K562 (cell line): ENCODE data around the gene VSTM1. TPM values are rescaled to one million over a fixed set of nuclear protein-coding genes. Genes with fewer than 3 reads are reported as not detected.

Source experiments
- ATAC-seq: fragments of 200-7000 bp; cut with Tn5 transposase; 3 replicates; pipeline ENCODE4 v1.9.1; 2020; ENCODE audit warnings: moderate library complexity
- BruUV-seq: library from RNA; stranded (reverse); fragments of 400-500 nt; replicated peaks from 2 replicates; lab custom pipeline; 2021; lab: Mats Ljungman, UMichigan
- CTCF ChIA-PET: fragments of 300-600 bp; formaldehyde crosslinking; extraction: SDS; loops from one replicate; lab custom pipeline; 2021; ENCODE audit warnings: low intra/inter-chr PET ratio; lab: Yijun Ruan, JAX
- POLR2A ChIA-PET: fragments of 300-600, 350-650 bp; sonication (Branson Sonifier 250); formaldehyde crosslinking; extraction: SDS; loops from one replicate; lab custom pipeline; 2021; ENCODE audit warnings: antibody characterized with exemption, inconsistent platforms; lab: Yijun Ruan, JAX
- DNase-seq, 4 experiments: peaks; one replicate each; pipeline versions ENCODE4 v3.0.0 to v3.0.0-alpha.2; 2011 to 2018; ENCODE audit warnings: low spot score in 3 of 4, mixed read lengths in 3 of 4; ENCODE audit errors: extremely low read depth in 1 of 4
- FAIRE-seq: peaks from 2 replicates; lab custom pipeline; 2011; peaks lifted over from hg19 to GRCh38; lab: Jason Lieb, UNC
- H2AFZ ChIP-seq: 2 replicates; pipeline ENCODE4 v1.6.0; 2011; ENCODE audit warnings: low read depth, low read length, control low read depth, inconsistent platforms
- H3K27ac ChIP-seq: fragments of 200-600 bp; 3 replicates; pipeline ENCODE4 v1.8.0; 2011; ENCODE audit warnings: low read depth, mild to moderate bottlenecking, control low read depth, inconsistent platforms, low read length, moderate library complexity, mixed read lengths; ENCODE audit errors: extremely low read depth
- H3K27me3 ChIP-seq, 2 experiments: fragments of 300-600 bp in 1 of 2; 2 replicates in 1 of 2; 3 replicates in 1 of 2; pipeline versions ENCODE4 v1.6.0 to v1.8.0; 2011; ENCODE audit warnings: inconsistent platforms in 2 of 2, low read length in 2 of 2, mild to moderate bottlenecking in 1 of 2, mixed read lengths in 1 of 2, moderate library complexity in 1 of 2; ENCODE audit not compliant: control insufficient read depth in 2 of 2, insufficient read depth in 2 of 2
- H3K36me3 ChIP-seq: fragments of 300-600 bp; 3 replicates; pipeline ENCODE4 v1.8.0; 2011; ENCODE audit warnings: mild to moderate bottlenecking, low read length, inconsistent platforms; ENCODE audit not compliant: control insufficient read depth, insufficient read depth
- H3K4me1 ChIP-seq, 2 experiments: fragments of 200-600 bp in 1 of 2; replicated peaks in 1 of 2; 2 replicates in 1 of 2; 3 replicates in 1 of 2; pipeline versions ENCODE4 v1.5.1 to v1.8.0; 2011; ENCODE audit warnings: inconsistent platforms in 2 of 2, low read length in 2 of 2, mild to moderate bottlenecking in 1 of 2, mixed read lengths in 1 of 2, moderate library complexity in 1 of 2; ENCODE audit not compliant: control insufficient read depth in 2 of 2, insufficient read depth in 2 of 2
- H3K4me2 ChIP-seq: 2 replicates; pipeline ENCODE4 v1.6.1; 2011; ENCODE audit warnings: low read length, control low read depth, inconsistent platforms, mixed read lengths; ENCODE audit not compliant: insufficient read depth
- H3K4me3 ChIP-seq: fragments of 200-600 bp; sonication (generic), shearing (Covaris generic); 2 replicates; pipeline ENCODE4 v1.5.1; 2016; ENCODE audit warnings: control low read depth, inconsistent platforms
- H3K79me2 ChIP-seq: fragments of 200-600 bp; 3 replicates; pipeline ENCODE4 v1.8.0; 2011; ENCODE audit warnings: low read length, inconsistent platforms; ENCODE audit not compliant: control insufficient read depth, insufficient read depth
- H3K9ac ChIP-seq, 2 experiments: 2 replicates each; pipeline versions ENCODE4 v1.6.0 to v1.6.1; 2011; ENCODE audit warnings: low read depth in 2 of 2, low read length in 2 of 2, control low read depth in 1 of 2, inconsistent platforms in 1 of 2, mild to moderate bottlenecking in 1 of 2, mixed read lengths in 1 of 2; ENCODE audit not compliant: insufficient read depth in 1 of 2
- H3K9me1 ChIP-seq: one replicate; pipeline ENCODE4 v1.6.0; 2011; ENCODE audit warnings: inconsistent platforms, mild to moderate bottlenecking, low read length, moderate library complexity; ENCODE audit not compliant: control insufficient read depth, insufficient read depth
- H3K9me3 ChIP-seq: replicated peaks from 2 replicates; pipeline ENCODE4 v1.5.1; 2011; ENCODE audit warnings: low read depth, low read length, inconsistent platforms; ENCODE audit not compliant: control insufficient read depth, insufficient read depth
- H4K20me1 ChIP-seq: replicated peaks from 2 replicates; pipeline ENCODE4 v1.6.1; 2011; ENCODE audit warnings: low read length, inconsistent platforms, mixed read lengths; ENCODE audit not compliant: control insufficient read depth, insufficient read depth
- BRF1 ChIP-seq: IDR thresholded peaks from 3 replicates; pipeline ENCODE4 v1.6.1; 2011; ENCODE audit warnings: borderline replicate concordance, mild to moderate bottlenecking; ENCODE audit not compliant: insufficient read length; ENCODE audit errors: extremely low read depth
- CGGBP1 ChIP-seq: fragments of 250-450 bp; sonication (Bioruptor Pico); IDR thresholded peaks from 2 replicates; pipeline ENCODE4 v1.9.0; 2021; ENCODE audit warnings: mild to moderate bottlenecking
- KDM1A ChIP-seq, 2 experiments: fragments of 450-650 bp; IDR thresholded peaks; 2 replicates each; pipeline ENCODE4 v1.6.1; 2016; ENCODE audit warnings: mild to moderate bottlenecking in 2 of 2
- MLX ChIP-seq, 2 experiments: fragments of 450-650 bp in 1 of 2; sonication (generic) in 1 of 2; formaldehyde crosslinking; conservative IDR thresholded peaks; 2 replicates each; pipeline versions ENCODE4 v1.4.0 to v1.8.1; 2020 to 2022; ENCODE audit warnings: mild to moderate bottlenecking in 1 of 2, missing genetic modification reagents in 1 of 2
- NFIC ChIP-seq: fragments of 450-650 bp; IDR thresholded peaks from 2 replicates; pipeline ENCODE4 v1.6.1; 2017; ENCODE audit warnings: mild to moderate bottlenecking, inconsistent platforms
- NFIX ChIP-seq: fragments of 250-450 bp; sonication (Bioruptor Pico); IDR thresholded peaks from 2 replicates; pipeline ENCODE4 v1.4.0; 2020; ENCODE audit warnings: low read depth, mild to moderate bottlenecking, moderate library complexity
- ZKSCAN1 ChIP-seq: fragments of 150-350 bp; IDR thresholded peaks from 2 replicates; pipeline ENCODE4 v1.6.1; 2016; ENCODE audit warnings: low read depth, low read length
- ZKSCAN8 ChIP-seq: fragments of 200-800 bp; sonication (Bioruptor generic); IDR thresholded peaks from 2 replicates; pipeline ENCODE4 v1.6.1; 2016; ENCODE audit warnings: missing genetic modification characterization, missing compliant biosample characterization
- WGBS: fragments of 100-300 bp; shearing (Covaris generic); methylation state at CpG from one replicate; pipeline ENCODE4 v1.1.6; 2016; ENCODE audit warnings: low coverage, mixed read lengths; ENCODE audit not compliant: insufficient coverage; ENCODE audit errors: missing lambda C conversion rate; 5-methylcytosine and 5-hydroxymethylcytosine counted together
- in situ Hi-C: fragments of 300-500 bp; cut with MboI; formaldehyde crosslinking; loops from 4 replicates; pipeline ENCODE4 v1.15.0; 2018; ENCODE audit warnings: inconsistent platforms, mixed read lengths
- intact Hi-C: fragments of 100-400 bp; cut with micrococcal nuclease; formaldehyde crosslinking; loops from 2 replicates; pipeline ENCODE4 v1.14.2; 2022
- polyA plus RNA-seq, 8 experiments: library from polyadenylated mRNA; depleted of rRNA in 4 of 8; stranded (reverse) in 5 of 8; unstranded in 3 of 8; fragments of >200 nt; fragmentation: Nextera tagmentation in 2 of 8; fragmentation: Illumina TruSeq in 1 of 8; extraction: Ambion mirVana in 2 of 8; extraction: Trizol in 1 of 8; gene quantifications; 2 replicates each; pipeline versions ENCODE4 v1.2.1 to v1.2.3, GENCODE V29; 2011 to 2014; ENCODE audit warnings: inconsistent platforms in 1 of 8, missing spikeins in 1 of 8
- total RNA-seq, 7 experiments: library from RNA; depleted of rRNA in 6 of 7; stranded (reverse); fragments of >200 nt in 6 of 7; fragmentation: Illumina TruSeq in 2 of 7; extraction: Trizol in 2 of 7; gene quantifications; 2 replicates each; pipeline versions ENCODE4 v1.2.1 to v1.2.3, GENCODE V29; 2011 to 2021; ENCODE audit warnings: low replicate concordance in 1 of 7

VSTM1 gene
- total and polyA plus RNA-seq, 9 of the 15 experiments (the other 6 are each of a cell fraction or from before 2014, with no cell fraction given), result not detected

GRCh38 chr19:54074851-54075250 is 11.2 kb upstream of the VSTM1 start:
- Histone ChIP-seq H3K4me3 (no peak overlapping the region), H3K9me1 (no peaks in the 10 kb centered on the region), H3K9ac (no peak overlapping the region), H3K4me2 (no peak overlapping the region), H2AFZ (no peak overlapping the region), H3K79me2 (no peaks in the 10 kb centered on the region), H3K36me3 (no peaks in the 10 kb centered on the region), H4K20me1 (no peaks in the 10 kb centered on the region), H3K27me3 (peaks cover 5 to 48% of the 10 kb centered on the region in 2 experiments; a peak in 3 of 5 replicates), H3K4me1 (no peaks in the 10 kb centered on the region), H3K9me3 (no peaks in the 10 kb centered on the region), H3K27ac (no peak overlapping the region)
- BruUV-seq, result no TSS peak
- TF ChIP-seq MLX (CRISPR knock-in tag; conservative IDR thresholded peaks at IDR 0.05) (no peak), NFIC (0 out of 2 replicates have a peak, but pooled peaks have one; percentile 6)
- intact Hi-C loops (no loop called here), in situ Hi-C loops (no loop called here)
- no peak for FAIRE-seq
- CTCF ChIA-PET, result no interaction called here
- POLR2A ChIA-PET, result no interaction called here
- DNase-seq, result peak in 2 of 4 experiments; percentile 1 to 2
- 2% methylated on average over 9 of the region's 9 CpGs for WGBS
- ATAC-seq, result no peak

GRCh38 chr19:54073829-54074228 is 10.1 kb upstream of the VSTM1 start:
- H3K4me2 ChIP-seq, result no peak overlapping the region
- no peak overlapping the region for H3K4me3 ChIP-seq
- H3K27ac ChIP-seq, result no peak overlapping the region
- ATAC-seq (peak; percentile 65), FAIRE-seq (no peak), DNase-seq (peak in 3 of 4 experiments; percentile 3 to 14 (median 3))
- H3K79me2 ChIP-seq, result no peaks in the 10 kb centered on the region
- no peaks in the 10 kb centered on the region for H3K9me3 ChIP-seq
- no peak overlapping the region for H2AFZ ChIP-seq
- intact Hi-C loops (no loop called here), in situ Hi-C loops (no loop called here)
- no TSS peak for BruUV-seq
- WGBS, result 3% methylated on average over 10 of the region's 10 CpGs
- no peaks in the 10 kb centered on the region for H3K36me3 ChIP-seq
- TF ChIP-seq ZKSCAN1 (no peak), KDM1A (IDR thresholded peaks at IDR 0.05) (no peak), BRF1 (no peak), CGGBP1 (CRISPR knock-in tag) (no peak), NFIX (CRISPR knock-in tag) (no peak), ZKSCAN8 (CRISPR knock-in tag) (no peak)
- H3K9me1 ChIP-seq, result no peaks in the 10 kb centered on the region
- no peaks in the 10 kb centered on the region for H4K20me1 ChIP-seq
- peaks cover 8 to 46% of the 10 kb centered on the region in 2 experiments; a peak in 3 of 5 replicates for H3K27me3 ChIP-seq
- H3K9ac ChIP-seq, result no peak overlapping the region
- no peaks in the 10 kb centered on the region for H3K4me1 ChIP-seq
- ChIA-PET POLR2A (no interaction called here), CTCF (no interaction called here)
